ENCODE results near the gene CHDH.
A peak's percentile ranks its signal among the peaks of the same experiment; 100 is the strongest.

Gene CHDH

DNA sequence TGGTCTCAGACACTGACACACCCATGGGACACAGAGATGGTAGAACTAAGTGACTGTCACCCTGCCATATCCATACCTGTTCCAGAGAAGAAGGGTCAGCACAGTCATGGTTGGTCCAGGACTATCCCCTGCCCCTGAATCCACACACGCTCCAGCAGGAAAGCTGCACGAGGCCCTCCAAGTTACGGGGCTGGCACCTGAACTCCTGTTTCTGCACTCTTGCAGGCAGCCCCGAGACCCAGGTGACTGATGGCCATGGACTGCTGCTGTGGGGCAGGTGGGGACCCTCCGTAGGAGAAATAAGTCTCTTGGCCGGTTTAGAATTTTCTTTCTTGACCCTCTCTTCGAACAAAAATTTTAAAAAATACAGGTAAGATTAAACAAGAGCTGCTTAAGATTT, 30.6 kb downstream of the CHDH start:
- no peak overlapping the region for H2BK5ac ChIP-seq (ENCODE audit: low read length)
- no peak overlapping the region for H2AFZ ChIP-seq (ENCODE audit: low read length)
- H3K27ac ChIP-seq (replicated peaks; ENCODE audit: low read length): no peak overlapping the region
- H3K79me1 ChIP-seq (ENCODE audit: low read depth, low read length): no peaks in the 10 kb centered on the region
- no peak overlapping the region for H3K18ac ChIP-seq (ENCODE audit: low read length)
- no CpG with 5 or more reads among the region's 7 CpGs for WGBS, 2 donors (ENCODE audit: extremely low coverage in 2 of 2, insufficient read length in 2 of 2, insufficient replicate concordance in 1 of 2)
- H3K36me3 ChIP-seq (replicated peaks in 1 of 2; ENCODE audit: control insufficient read depth in 2 of 2, insufficient read depth in 2 of 2, low read length in 2 of 2): peaks cover 7 to 33% of the 10 kb centered on the region in 2 donors
- no peak overlapping the region for H3K4ac ChIP-seq (ENCODE audit: low read length)
- no peak overlapping the region for H3K4me3 ChIP-seq (ENCODE audit: low read length in 2 of 2)
- no peak overlapping the region for H2BK12ac ChIP-seq (ENCODE audit: low read length)
- no peaks in the 10 kb centered on the region for H3K9me3 ChIP-seq (replicated peaks in 1 of 2; ENCODE audit: control insufficient read depth in 2 of 2, insufficient read depth in 1 of 2, low read depth in 1 of 2, low read length in 2 of 2)
- H3K27me3 ChIP-seq (ENCODE audit: control insufficient read depth in 3 of 3, insufficient read depth in 3 of 3, low read depth in 1 of 3, low read length in 3 of 3): no peaks in the 10 kb centered on the region
- no peak overlapping the region for H4K8ac ChIP-seq (ENCODE audit: low read depth, low read length)
- no peak overlapping the region for H3K4me2 ChIP-seq (ENCODE audit: insufficient read depth, low read length, poor library complexity, severe bottlenecking)
- H3K4me1 ChIP-seq (ENCODE audit: control insufficient read depth in 2 of 2, insufficient read depth in 1 of 2, low read depth in 1 of 2, low read length in 2 of 2): no peaks in the 10 kb centered on the region
- no peak overlapping the region for H3K14ac ChIP-seq (ENCODE audit: low read length)
- no peak overlapping the region for H4K91ac ChIP-seq (ENCODE audit: low read depth, low read length, poor library complexity)
- H2AK5ac ChIP-seq (ENCODE audit: low read depth, low read length): no peak overlapping the region
- no peak overlapping the region for H3K23ac ChIP-seq (ENCODE audit: low read depth, low read length, poor library complexity)
- DNase-seq (ENCODE audit: low spot score): no peak
- no peak overlapping the region for H3K9ac ChIP-seq (ENCODE audit: low read depth, low read length, poor library complexity)
- H2BK15ac ChIP-seq (ENCODE audit: low read length): no peak overlapping the region
- H2BK120ac ChIP-seq (ENCODE audit: low read depth, low read length): no peak overlapping the region

DNA sequence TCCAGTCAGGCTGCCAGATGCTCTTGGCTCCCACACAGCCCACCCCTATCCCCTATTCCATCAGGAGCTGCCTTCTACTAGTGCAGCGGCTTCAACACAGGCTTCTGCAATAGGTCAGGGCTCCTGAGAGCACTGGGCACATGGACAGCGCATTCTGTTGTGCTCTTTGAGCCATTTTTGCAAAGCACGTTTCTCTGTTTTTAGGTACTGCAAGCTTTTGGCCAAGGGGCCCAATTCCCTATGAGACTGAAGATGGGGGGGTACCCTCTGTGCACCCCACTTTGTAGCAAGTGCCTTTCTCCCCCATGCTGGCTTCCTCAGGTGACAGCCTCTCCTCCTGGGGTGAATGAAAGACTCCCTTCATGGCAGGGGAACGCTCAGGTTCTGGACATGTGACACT, 31.2 kb downstream of the CHDH start:
- H2AK5ac ChIP-seq (ENCODE audit: low read depth, low read length): no peak overlapping the region
- no peak overlapping the region for H2BK120ac ChIP-seq (ENCODE audit: low read depth, low read length)
- no peak overlapping the region for H3K23ac ChIP-seq (ENCODE audit: low read depth, low read length, poor library complexity)
- H4K91ac ChIP-seq (ENCODE audit: low read depth, low read length, poor library complexity): no peak overlapping the region
- H3K4me2 ChIP-seq (ENCODE audit: insufficient read depth, low read length, poor library complexity, severe bottlenecking): no peak overlapping the region
- H3K18ac ChIP-seq (ENCODE audit: low read length): no peak overlapping the region
- no CpG with 5 or more reads among the region's 4 CpGs for WGBS, 2 donors (ENCODE audit: extremely low coverage in 2 of 2, insufficient read length in 2 of 2, insufficient replicate concordance in 1 of 2)
- no peak overlapping the region for H3K4ac ChIP-seq (ENCODE audit: low read length)
- H3K9me3 ChIP-seq (replicated peaks in 1 of 2; ENCODE audit: control insufficient read depth in 2 of 2, insufficient read depth in 1 of 2, low read depth in 1 of 2, low read length in 2 of 2): no peaks in the 10 kb centered on the region
- H3K4me1 ChIP-seq (ENCODE audit: control insufficient read depth in 2 of 2, insufficient read depth in 1 of 2, low read depth in 1 of 2, low read length in 2 of 2): no peaks in the 10 kb centered on the region
- peaks cover 5 to 31% of the 10 kb centered on the region in 2 donors for H3K36me3 ChIP-seq (replicated peaks in 1 of 2; ENCODE audit: control insufficient read depth in 2 of 2, insufficient read depth in 2 of 2, low read length in 2 of 2)
- no peak overlapping the region for H2AFZ ChIP-seq (ENCODE audit: low read length)
- no peak overlapping the region for H2BK5ac ChIP-seq (ENCODE audit: low read length)
- no peak overlapping the region for H2BK15ac ChIP-seq (ENCODE audit: low read length)
- no peak overlapping the region for H2BK12ac ChIP-seq (ENCODE audit: low read length)
- H4K8ac ChIP-seq (ENCODE audit: low read depth, low read length): no peak overlapping the region
- H3K4me3 ChIP-seq (ENCODE audit: low read length in 2 of 2): no peak overlapping the region
- H3K79me1 ChIP-seq (ENCODE audit: low read depth, low read length): no peaks in the 10 kb centered on the region
- H3K9ac ChIP-seq (ENCODE audit: low read depth, low read length, poor library complexity): no peak overlapping the region
- H3K27me3 ChIP-seq (ENCODE audit: control insufficient read depth in 3 of 3, insufficient read depth in 3 of 3, low read depth in 1 of 3, low read length in 3 of 3): no peaks in the 10 kb centered on the region
- no peak overlapping the region for H3K14ac ChIP-seq (ENCODE audit: low read length)
- no peak for DNase-seq (ENCODE audit: low spot score)
- no peak overlapping the region for H3K27ac ChIP-seq (replicated peaks; ENCODE audit: low read length)

DNA sequence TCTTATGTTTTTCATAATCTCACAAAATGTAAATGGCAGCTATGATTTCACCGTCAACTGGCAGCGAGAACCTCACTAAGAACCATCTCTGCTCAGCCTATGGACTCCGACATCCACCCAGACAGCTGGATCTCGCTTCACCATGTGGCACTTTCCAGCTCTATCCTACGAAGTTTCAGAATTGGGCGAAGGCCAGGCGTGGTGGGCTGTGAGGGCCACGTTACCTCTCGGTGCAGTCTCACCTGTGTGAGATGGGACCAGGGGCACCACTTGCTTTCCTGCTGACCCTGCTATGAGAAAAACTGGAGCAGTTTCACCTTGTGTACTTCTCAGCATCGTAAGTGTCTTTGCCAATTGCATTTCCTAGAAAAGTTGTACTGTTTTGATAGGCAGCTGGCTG, 32.3 kb downstream of the CHDH start:
- H3K4me1 ChIP-seq (ENCODE audit: control insufficient read depth in 2 of 2, insufficient read depth in 1 of 2, low read depth in 1 of 2, low read length in 2 of 2): no peaks in the 10 kb centered on the region
- DNase-seq (ENCODE audit: low spot score): no peak
- no peaks in the 10 kb centered on the region for H3K79me1 ChIP-seq (ENCODE audit: low read depth, low read length)
- H3K18ac ChIP-seq (ENCODE audit: low read length): no peak overlapping the region
- no peak overlapping the region for H4K91ac ChIP-seq (ENCODE audit: low read depth, low read length, poor library complexity)
- no peak overlapping the region for H3K4me3 ChIP-seq (ENCODE audit: low read length in 2 of 2)
- H2BK120ac ChIP-seq (ENCODE audit: low read depth, low read length): no peak overlapping the region
- H3K36me3 ChIP-seq (replicated peaks in 1 of 2; ENCODE audit: control insufficient read depth in 2 of 2, insufficient read depth in 2 of 2, low read length in 2 of 2): peaks cover 4 to 20% of the 10 kb centered on the region in 2 donors
- no peaks in the 10 kb centered on the region for H3K9me3 ChIP-seq (replicated peaks in 1 of 2; ENCODE audit: control insufficient read depth in 2 of 2, insufficient read depth in 1 of 2, low read depth in 1 of 2, low read length in 2 of 2)
- H2AK5ac ChIP-seq (ENCODE audit: low read depth, low read length): no peak overlapping the region
- H3K14ac ChIP-seq (ENCODE audit: low read length): no peak overlapping the region
- H2BK12ac ChIP-seq (ENCODE audit: low read length): no peak overlapping the region
- H2BK5ac ChIP-seq (ENCODE audit: low read length): no peak overlapping the region
- H3K23ac ChIP-seq (ENCODE audit: low read depth, low read length, poor library complexity): no peak overlapping the region
- no peaks in the 10 kb centered on the region for H3K27me3 ChIP-seq (ENCODE audit: control insufficient read depth in 3 of 3, insufficient read depth in 3 of 3, low read depth in 1 of 3, low read length in 3 of 3)
- peak overlapping the region; percentile 25 for H3K9ac ChIP-seq (ENCODE audit: low read depth, low read length, poor library complexity)
- H3K4me2 ChIP-seq (ENCODE audit: insufficient read depth, low read length, poor library complexity, severe bottlenecking): no peak overlapping the region
- no CpG with 5 or more reads among the region's 10 CpGs for WGBS, 2 donors (ENCODE audit: extremely low coverage in 2 of 2, insufficient read length in 2 of 2, insufficient replicate concordance in 1 of 2)
- H3K4ac ChIP-seq (ENCODE audit: low read length): no peak overlapping the region
- H2BK15ac ChIP-seq (ENCODE audit: low read length): no peak overlapping the region
- H3K27ac ChIP-seq (replicated peaks; ENCODE audit: low read length): no peak overlapping the region
- H4K8ac ChIP-seq (ENCODE audit: low read depth, low read length): no peak overlapping the region
- H2AFZ ChIP-seq (ENCODE audit: low read length): no peak overlapping the region

DNA sequence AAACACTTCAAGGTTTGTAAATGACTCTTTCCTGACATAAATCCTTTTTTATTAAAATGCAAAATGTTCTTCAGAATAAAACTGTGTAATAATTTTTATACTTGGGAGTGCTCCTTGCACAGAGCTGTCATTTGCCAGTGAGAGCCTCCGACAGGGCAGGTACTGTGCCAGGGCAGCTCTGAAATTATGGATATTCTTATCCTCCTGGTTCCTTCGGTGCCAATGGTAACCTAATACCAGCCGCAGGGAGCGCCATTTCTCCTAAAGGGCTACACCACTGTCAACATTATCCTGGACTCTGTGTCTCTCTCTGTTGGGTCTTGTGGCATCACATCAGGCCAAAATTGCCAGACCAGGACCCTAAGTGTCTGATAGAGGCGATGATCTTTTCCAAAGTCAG, 33.0 kb downstream of the CHDH start:
- DNase-seq (ENCODE audit: low spot score): no peak
- no peak overlapping the region for H3K4ac ChIP-seq (ENCODE audit: low read length)
- WGBS, 2 donors (ENCODE audit: extremely low coverage in 2 of 2, insufficient read length in 2 of 2, insufficient replicate concordance in 1 of 2): no CpG with 5 or more reads among the region's 5 CpGs

More for the DNA sequence above, 33.0 kb downstream of the CHDH start:
- no peaks in the 10 kb centered on the region for H3K79me1 ChIP-seq (ENCODE audit: low read depth, low read length)
- no peak overlapping the region for H4K8ac ChIP-seq (ENCODE audit: low read depth, low read length)
- no peak overlapping the region for H3K27ac ChIP-seq (replicated peaks; ENCODE audit: low read length)
- no peak overlapping the region for H2BK120ac ChIP-seq (ENCODE audit: low read depth, low read length)
- no peak overlapping the region for H4K91ac ChIP-seq (ENCODE audit: low read depth, low read length, poor library complexity)
- no peak overlapping the region for H3K4me3 ChIP-seq (ENCODE audit: low read length in 2 of 2)
- H2BK5ac ChIP-seq (ENCODE audit: low read length): no peak overlapping the region
- no peaks in the 10 kb centered on the region for H3K27me3 ChIP-seq (ENCODE audit: control insufficient read depth in 3 of 3, insufficient read depth in 3 of 3, low read depth in 1 of 3, low read length in 3 of 3)
- no peak overlapping the region for H3K18ac ChIP-seq (ENCODE audit: low read length)
- H3K4me2 ChIP-seq (ENCODE audit: insufficient read depth, low read length, poor library complexity, severe bottlenecking): no peak overlapping the region
- H3K9ac ChIP-seq (ENCODE audit: low read depth, low read length, poor library complexity): no peak overlapping the region
- H3K9me3 ChIP-seq (replicated peaks in 1 of 2; ENCODE audit: control insufficient read depth in 2 of 2, insufficient read depth in 1 of 2, low read depth in 1 of 2, low read length in 2 of 2): no peaks in the 10 kb centered on the region
- H3K4me1 ChIP-seq (ENCODE audit: control insufficient read depth in 2 of 2, insufficient read depth in 1 of 2, low read depth in 1 of 2, low read length in 2 of 2): no peaks in the 10 kb centered on the region
- peaks cover 4 to 13% of the 10 kb centered on the region in 2 donors for H3K36me3 ChIP-seq (replicated peaks in 1 of 2; ENCODE audit: control insufficient read depth in 2 of 2, insufficient read depth in 2 of 2, low read length in 2 of 2)
- H3K23ac ChIP-seq (ENCODE audit: low read depth, low read length, poor library complexity): no peak overlapping the region
- no peak overlapping the region for H3K14ac ChIP-seq (ENCODE audit: low read length)
- no peak overlapping the region for H2BK12ac ChIP-seq (ENCODE audit: low read length)
- H2AFZ ChIP-seq (ENCODE audit: low read length): no peak overlapping the region
- H2BK15ac ChIP-seq (ENCODE audit: low read length): no peak overlapping the region
- no peak overlapping the region for H2AK5ac ChIP-seq (ENCODE audit: low read depth, low read length)
